ENCODE data around the gene BEST4. TPM values are rescaled to one million over a fixed set of nuclear protein-coding genes. Genes with fewer than 3 reads are reported as not detected.

Gene BEST4
- total and polyA plus RNA-seq, 2 of the 13 experiments (the other 11 are each of a cell fraction or from before 2014, with no cell fraction given) = 0.77 to 1.4 TPM

DNA sequence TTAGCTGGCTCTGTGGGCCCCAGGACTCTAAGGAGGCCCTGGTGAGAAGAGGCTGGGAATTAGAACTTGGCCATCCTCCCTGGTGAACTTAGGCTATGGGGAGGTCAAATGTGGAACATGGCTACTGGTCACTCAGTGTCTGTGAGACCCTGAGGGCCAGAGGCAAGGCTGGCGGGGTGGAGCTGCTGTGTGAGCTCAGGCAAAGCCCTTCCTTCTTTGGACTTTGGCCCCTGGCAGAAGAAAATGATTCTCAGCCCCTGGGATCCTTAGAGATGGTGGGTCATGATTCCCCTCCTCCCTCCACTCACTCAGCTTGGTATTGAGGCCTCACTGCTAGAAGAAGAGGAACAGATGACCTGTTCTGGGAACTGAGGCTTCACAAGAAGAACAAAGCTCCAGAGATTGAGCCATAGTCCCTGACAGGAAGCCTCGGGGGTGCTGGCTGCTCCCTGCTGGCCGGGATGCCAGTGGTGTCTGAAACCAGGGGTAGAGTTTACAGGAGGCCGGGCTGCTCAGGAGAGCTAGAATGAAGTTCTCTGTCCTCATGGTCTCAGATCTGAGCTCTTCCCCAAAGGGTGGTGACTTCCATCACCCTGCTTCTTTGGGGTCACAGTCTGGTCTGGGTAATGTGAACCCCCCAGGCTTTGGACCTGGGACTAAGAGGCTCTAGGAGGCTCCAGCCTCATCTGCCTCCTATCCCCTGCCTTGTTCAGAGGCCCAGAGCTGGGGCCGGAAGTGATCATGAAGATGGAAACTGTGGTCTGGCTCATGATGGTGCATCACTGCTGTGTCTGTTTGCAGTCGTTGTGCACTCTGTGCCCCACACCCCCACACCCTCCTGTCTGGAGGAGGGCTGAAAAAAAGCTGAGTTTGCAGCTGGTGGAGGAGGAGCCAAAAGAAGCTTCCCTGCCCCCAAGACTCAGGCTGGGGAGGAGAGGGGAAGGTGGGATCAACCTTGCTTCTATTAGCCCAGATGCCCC is 21.3 kb upstream of the BEST4 start:
- CTCF ChIA-PET (ENCODE audit: low intra/inter-chr PET ratio, low total read pairs) = no interaction called here
- intact Hi-C loops (cut with micrococcal nuclease; ENCODE audit: unreplicated experiment) (loop anchor here (2.0 kb wide), 2 partner anchors 16 to 18 kb away; no protein-coding TSS in a partner anchor), in situ Hi-C loops (cut with HindIII; ENCODE audit: extremely low pct_ligation_motif_present, low pct_unique_long_range_greater_than_20kb) (no loop called here)
- TSS peak; percentile 47 for BruUV-seq (replicated peaks)
- FAIRE-seq (peak; percentile 80), DNase-seq (ENCODE audit: low spot score) (peak; percentile 66), ATAC-seq (peak; percentile 18)
- H3K9ac ChIP-seq (ENCODE audit: insufficient read depth, low read depth, low read length) = peak overlapping the region; percentile 99
- peaks cover 72% of the 10 kb centered on the region for H3K4me1 ChIP-seq (ENCODE audit: insufficient read depth, low read length)
- POLR2A ChIA-PET = interaction anchor here (0.9 to 12.9 kb wide), 23 partner anchors 10 to 682 kb away, joined by 3 to 570 read pairs (median 11); partner anchors contain the start of genes BEST4, EIF2B3, HECTD3 and MUTYH
- peaks cover 11% of the 10 kb centered on the region for H3K79me2 ChIP-seq (ENCODE audit: insufficient read depth, low read length)
- H3K4me2 ChIP-seq (ENCODE audit: low read depth, low read length) = peak overlapping the region; percentile 98
- peak overlapping the region; percentile 70 to 87 (median 78) for H3K4me3 ChIP-seq (replicated peaks in 1 of 3; ENCODE audit: insufficient read depth in 1 of 3, low read depth in 2 of 3, low read length in 3 of 3)
- WGBS (ENCODE audit: low lambda C conversion rate) = 3% methylated on average over 4 of the region's 6 CpGs
- no peaks in the 10 kb centered on the region for H3K27me3 ChIP-seq (ENCODE audit: control insufficient read depth in 1 of 2, insufficient read depth in 2 of 2, low read length in 2 of 2)
- peak overlapping the region; percentile 100 for H3K27ac ChIP-seq (ENCODE audit: extremely low read length, insufficient read depth, low read length)
- peaks cover 0 to 16% of the 10 kb centered on the region in 2 experiments; a peak in 2 of 5 replicates for H3K36me3 ChIP-seq (replicated peaks in 1 of 2; ENCODE audit: control insufficient read depth in 1 of 2, insufficient read depth in 2 of 2, low read length in 2 of 2)
- H4K20me1 ChIP-seq (ENCODE audit: insufficient read depth, low read length) = no peaks in the 10 kb centered on the region
- H3K9me3 ChIP-seq (ENCODE audit: low read length) = no peaks in the 10 kb centered on the region
- no peak overlapping the region for H2AFZ ChIP-seq (ENCODE audit: low read length)
- peak; percentile 62 for TF ChIP-seq GABPB1 (CRISPR knock-in tag; IDR thresholded peaks at IDR 0.05)
- TF ChIP-seq ZSCAN29 (CRISPR knock-in tag; conservative IDR thresholded peaks at IDR 0.05) = no peak
- TF ChIP-seq ATF7 (IDR thresholded peaks at IDR 0.05) = no peak
- TF ChIP-seq ATF7 (CRISPR knock-in tag; IDR thresholded peaks at IDR 0.05) = no peak
- no peak for TF ChIP-seq KLF11 (CRISPR knock-in tag; IDR thresholded peaks at IDR 0.05)
- TF ChIP-seq NFYC (CRISPR knock-in tag; IDR thresholded peaks at IDR 0.05) = no peak
- no peak for TF ChIP-seq RBAK (CRISPR knock-in tag; IDR thresholded peaks at IDR 0.05)
- TF ChIP-seq FOXO4 (CRISPR knock-in tag; conservative IDR thresholded peaks at IDR 0.05) = 0 out of 2 replicates have a peak, but pooled peaks have one; percentile 90
- no peak for TF ChIP-seq PAF1 (CRISPR knock-in tag; IDR thresholded peaks at IDR 0.05)
- peak; percentile 28; the same call in 1 of the 2 replicates for TF ChIP-seq RAD21 (CRISPR knock-in tag; IDR thresholded peaks at IDR 0.05)
- no peak for TF ChIP-seq ZKSCAN1 (IDR thresholded peaks at IDR 0.05; ENCODE audit: low read length)
- TF ChIP-seq ATF1 (CRISPR knock-in tag; IDR thresholded peaks at IDR 0.05) = no peak
- TF ChIP-seq GATA4 (IDR thresholded peaks at IDR 0.05; ENCODE audit: borderline replicate concordance, low read depth) = 0 out of 2 replicates have a peak, but pooled peaks have one; percentile 12
- TF ChIP-seq BRD4 (CRISPR knock-in tag; IDR thresholded peaks at IDR 0.05) = 0 out of 2 replicates have a peak, but pooled peaks have one; percentile 25
- TF ChIP-seq HES4 (CRISPR knock-in tag; IDR thresholded peaks at IDR 0.05; ENCODE audit: borderline replicate concordance) = no peak
- TF ChIP-seq ZNF484 (CRISPR knock-in tag; IDR thresholded peaks at IDR 0.05; ENCODE audit: borderline replicate concordance, low read depth) = no peak
- no peak for TF ChIP-seq ZNF580 (CRISPR knock-in tag; IDR thresholded peaks at IDR 0.05; ENCODE audit: borderline replicate concordance, low read depth)
- no peak for TF ChIP-seq TERF1 (CRISPR knock-in tag; IDR thresholded peaks at IDR 0.05)
- TF ChIP-seq TFAP4 (IDR thresholded peaks at IDR 0.05; ENCODE audit: borderline replicate concordance, low read depth) = 0 out of 2 replicates have a peak, but pooled peaks have one; percentile 42
- TF ChIP-seq ZNF589 (CRISPR knock-in tag; conservative IDR thresholded peaks at IDR 0.05) = no peak
- TF ChIP-seq ZNF251 (CRISPR knock-in tag; IDR thresholded peaks at IDR 0.05) = no peak
- TF ChIP-seq U2AF2 (IDR thresholded peaks at IDR 0.05; ENCODE audit: low read depth, low read length) = no peak

All from HepG2 (cell line).